22Rv1 (cell line): ENCODE results near the gene CYP11A1.

ENCODE experiments used
- H3K27ac ChIP-seq: fragments of 450-650 bp; 2 replicates; pipeline ENCODE4 v1.5.1; 2017
- ZFX ChIP-seq: fragments of 450-650 bp; IDR thresholded peaks from 2 replicates; pipeline ENCODE4 v1.6.1; 2017; ENCODE audit warnings: antibody characterized with exemption, borderline replicate concordance
- TF ChIP-seq, protein P1 (sequence below): fragments of 450-650 bp; IDR thresholded peaks from 2 replicates; pipeline ENCODE4 v1.5.1; 2017; ENCODE audit warnings: mild to moderate bottlenecking

Gene CYP11A1

GRCh38 chr15:74367296-74367854 lies at the start of gene CYP11A1:
TSS of gene CYP11A1 (minus strand) at chr15:74367646. CDS start at chr15:74367585, 61 bp downstream.
- H3K27ac ChIP-seq = no peak within 1 kb of the TSS
- TF ChIP-seq, protein P1, sequence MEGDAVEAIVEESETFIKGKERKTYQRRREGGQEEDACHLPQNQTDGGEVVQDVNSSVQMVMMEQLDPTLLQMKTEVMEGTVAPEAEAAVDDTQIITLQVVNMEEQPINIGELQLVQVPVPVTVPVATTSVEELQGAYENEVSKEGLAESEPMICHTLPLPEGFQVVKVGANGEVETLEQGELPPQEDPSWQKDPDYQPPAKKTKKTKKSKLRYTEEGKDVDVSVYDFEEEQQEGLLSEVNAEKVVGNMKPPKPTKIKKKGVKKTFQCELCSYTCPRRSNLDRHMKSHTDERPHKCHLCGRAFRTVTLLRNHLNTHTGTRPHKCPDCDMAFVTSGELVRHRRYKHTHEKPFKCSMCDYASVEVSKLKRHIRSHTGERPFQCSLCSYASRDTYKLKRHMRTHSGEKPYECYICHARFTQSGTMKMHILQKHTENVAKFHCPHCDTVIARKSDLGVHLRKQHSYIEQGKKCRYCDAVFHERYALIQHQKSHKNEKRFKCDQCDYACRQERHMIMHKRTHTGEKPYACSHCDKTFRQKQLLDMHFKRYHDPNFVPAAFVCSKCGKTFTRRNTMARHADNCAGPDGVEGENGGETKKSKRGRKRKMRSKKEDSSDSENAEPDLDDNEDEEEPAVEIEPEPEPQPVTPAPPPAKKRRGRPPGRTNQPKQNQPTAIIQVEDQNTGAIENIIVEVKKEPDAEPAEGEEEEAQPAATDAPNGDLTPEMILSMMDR = no peak
- no peak for TF ChIP-seq ZFX

DNA sequence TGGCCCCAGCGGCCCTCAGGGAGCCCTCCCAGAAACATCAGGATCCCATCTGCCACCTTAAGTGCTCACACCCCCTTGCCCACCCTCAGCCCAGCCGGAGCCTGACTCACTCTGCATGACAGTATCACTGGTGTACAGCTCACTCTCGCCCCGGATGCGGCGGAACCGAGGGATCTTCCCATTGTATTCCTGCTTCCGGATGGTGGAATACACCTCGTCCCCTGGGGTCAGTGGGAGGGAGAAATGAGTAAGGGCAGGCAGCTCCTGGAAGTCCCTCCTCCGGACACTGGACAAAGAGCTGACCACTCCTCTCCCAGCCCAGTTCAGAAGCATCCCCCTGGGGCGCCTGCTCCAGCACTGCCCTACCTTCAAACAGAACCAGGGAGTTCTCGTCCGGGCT lies 49.8 kb upstream of the CYP11A1 start:
- TF ChIP-seq ZFX = no peak
- TF ChIP-seq, protein P1 = no peak

GRCh38 chr15:74415966-74416916 lies 48.8 kb upstream of the CYP11A1 start:
- TF ChIP-seq ZFX = no peak
- TF ChIP-seq, protein P1 = no peak
- no peak overlapping the region for H3K27ac ChIP-seq

More for the DNA sequence above, 49.8 kb upstream of the CYP11A1 start:
- H3K27ac ChIP-seq = no peak overlapping the region

DNA sequence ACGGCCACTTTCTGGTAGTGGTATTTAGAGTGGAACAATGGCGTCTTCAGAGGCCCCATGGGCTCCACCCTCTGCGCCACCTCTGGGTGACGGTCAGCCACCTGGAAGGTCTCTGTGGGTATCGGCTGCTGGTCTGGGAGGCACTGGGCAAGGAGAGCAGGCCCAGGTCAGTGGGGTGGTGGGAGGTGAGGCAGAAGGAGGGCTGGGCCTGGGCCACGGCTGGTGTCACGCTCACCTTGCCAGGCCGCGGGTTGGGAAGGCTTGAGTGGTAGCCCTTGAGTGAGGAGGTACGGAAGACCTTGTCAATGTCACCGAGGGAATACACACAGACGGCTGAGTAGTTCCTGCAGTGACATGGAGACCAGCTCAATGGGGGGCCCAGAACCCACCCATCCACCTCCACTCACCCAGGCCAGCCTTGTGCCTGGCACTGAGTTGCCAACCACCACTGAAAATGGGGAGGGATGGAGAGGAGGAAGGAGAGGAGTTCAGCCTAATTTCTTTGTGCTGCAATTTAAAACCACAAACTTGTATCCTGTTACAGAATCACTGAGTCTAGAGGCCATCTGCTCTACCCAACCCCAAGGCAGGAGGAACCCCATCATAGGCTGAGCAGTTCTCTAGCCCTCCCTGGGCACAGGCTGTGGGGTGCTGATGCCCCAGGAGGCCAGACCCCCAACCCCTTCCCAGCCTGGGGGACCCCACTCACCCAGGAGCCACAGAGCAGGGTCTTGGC lies 47.3 kb upstream of the CYP11A1 start:
- no peak overlapping the region for H3K27ac ChIP-seq
- TF ChIP-seq, protein P1 = no peak
- no peak for TF ChIP-seq ZFX

DNA sequence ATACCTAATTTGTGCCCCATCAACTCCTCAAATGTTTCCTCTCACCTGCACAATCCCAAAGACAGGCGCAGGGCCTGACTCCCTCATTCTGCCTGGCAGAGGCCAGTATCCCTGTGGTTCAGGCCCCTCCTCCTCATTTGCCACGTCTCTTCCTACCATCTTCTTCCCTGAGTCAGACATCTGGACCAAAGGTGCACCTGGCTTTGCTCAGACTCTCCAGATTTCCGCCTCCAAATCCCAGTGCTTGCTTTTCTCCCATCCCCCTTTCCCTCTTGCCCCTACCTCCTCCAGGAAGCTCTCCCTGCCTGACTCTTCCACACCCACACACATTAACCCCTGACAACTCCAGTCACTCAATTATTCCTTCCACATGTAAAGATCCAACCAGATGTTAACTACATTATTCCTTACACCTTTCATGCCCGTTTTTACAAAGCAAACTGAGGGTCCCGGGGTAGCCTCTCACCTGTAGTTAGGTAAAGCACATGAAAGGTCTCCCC lies 46.7 kb upstream of the CYP11A1 start:
- TF ChIP-seq ZFX = no peak
- TF ChIP-seq, protein P1 = no peak
- no peak overlapping the region for H3K27ac ChIP-seq

DNA sequence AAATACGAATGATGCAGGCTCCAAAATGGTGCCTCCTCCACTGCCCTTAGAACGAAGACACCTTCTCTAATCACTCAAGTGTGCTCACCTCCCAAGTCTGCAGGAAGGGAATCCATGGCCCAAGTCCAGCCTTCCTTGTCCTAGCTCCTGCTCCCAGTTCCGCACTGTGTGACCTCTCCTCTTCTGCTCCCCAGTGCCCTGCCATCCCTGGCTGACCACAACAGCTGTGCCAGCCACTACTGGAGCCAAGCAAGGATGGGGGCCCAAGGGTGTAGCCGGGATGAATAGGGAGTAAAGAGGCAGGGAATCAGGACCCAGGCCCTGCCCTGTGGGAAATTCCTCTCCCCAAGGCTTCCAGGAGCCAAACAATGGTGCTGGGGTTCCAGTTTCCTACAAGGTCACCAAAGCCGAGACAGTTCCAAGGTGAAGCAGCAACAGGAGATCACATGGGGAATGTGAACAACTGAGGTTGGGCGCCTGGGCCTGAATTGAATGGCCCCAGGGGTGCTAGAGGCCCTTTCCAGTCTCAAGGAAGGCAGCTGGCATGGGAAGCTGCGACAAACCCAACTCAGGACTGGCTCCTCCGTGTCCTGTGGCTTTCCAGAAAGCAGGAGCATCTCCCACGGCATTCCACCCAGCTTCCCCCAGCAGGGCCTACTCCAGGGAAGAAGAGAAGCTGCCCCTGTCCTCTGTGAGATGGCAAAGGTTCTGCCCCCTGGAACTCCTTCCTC lies 46.1 kb upstream of the CYP11A1 start:
- no peak for TF ChIP-seq ZFX
- TF ChIP-seq, protein P1 = no peak
- no peak overlapping the region for H3K27ac ChIP-seq
